ENCODE data around the gene AKAP8. TPM values are rescaled to one million over a fixed set of nuclear protein-coding genes. Genes with fewer than 3 reads are reported as not detected.

Gene AKAP8
- total and polyA plus RNA-seq, 9 of the 15 experiments (the other 6 are each of a cell fraction or from before 2014, with no cell fraction given): 3.4 to 56.5 (median 15.0) TPM

- TF ChIP-seq RFX7 (CRISPR knock-in tag; IDR thresholded peaks at IDR 0.05) (0 out of 2 replicates have a peak, but pooled peaks have one; percentile 17), KLF13 (tag; IDR thresholded peaks at IDR 0.05; ENCODE audit: borderline replicate concordance, low read depth) (0 out of 2 replicates have a peak, but pooled peaks have one; percentile 8), FOXA3 (CRISPR knock-in tag; conservative IDR thresholded peaks at IDR 0.05 in 1 of 2, IDR thresholded peaks at IDR 0.05 in 1 of 2) (no peak), ZNF184 (CRISPR knock-in tag; IDR thresholded peaks at IDR 0.05) (no peak), LEF1 (IDR thresholded peaks at IDR 0.05) (no peak), GMEB1 (CRISPR knock-in tag; IDR thresholded peaks at IDR 0.05) (no peak; the same call in 1 of the 2 replicates), HIVEP1 (CRISPR knock-in tag; IDR thresholded peaks at IDR 0.05) (no peak), SRSF1 (IDR thresholded peaks at IDR 0.05; ENCODE audit: low read depth, low read length) (0 out of 2 replicates have a peak, but pooled peaks have one; percentile 54), GABPB2 (CRISPR knock-in tag; conservative IDR thresholded peaks at IDR 0.05) (no peak), NONO (IDR thresholded peaks at IDR 0.05; ENCODE audit: low read depth in 2 of 2, low read length in 1 of 2) (0 out of 4 replicates have a peak, but pooled peaks of 1 of the 2 experiments have one; percentile 22), SIN3B (IDR thresholded peaks at IDR 0.05; ENCODE audit: low read depth) (0 out of 2 replicates have a peak, but pooled peaks have one; percentile 61), NUFIP1 (IDR thresholded peaks at IDR 0.05; ENCODE audit: partially characterized antibody) (no peak), ELF4 (CRISPR knock-in tag; IDR thresholded peaks at IDR 0.05) (0 out of 2 replicates have a peak, but pooled peaks have one; percentile 13), NCOR1 (IDR thresholded peaks at IDR 0.05) (no peak), HMG20A (CRISPR knock-in tag; conservative IDR thresholded peaks at IDR 0.05) (no peak), EGR1 (conservative IDR thresholded peaks at IDR 0.05) (peak; percentile 89), CCAR2 (IDR thresholded peaks at IDR 0.05; ENCODE audit: low read depth, low read length) (no peak), ZKSCAN3 (CRISPR knock-in tag; IDR thresholded peaks at IDR 0.05) (no peak), ZBTB26 (CRISPR knock-in tag; IDR thresholded peaks at IDR 0.05) (peak; percentile 19; the same call in 1 of the 2 replicates), CBX1 (IDR thresholded peaks at IDR 0.05; ENCODE audit: low read depth) (peak; percentile 25; the same call in 1 of the 2 replicates), ZNF445 (CRISPR knock-in tag; IDR thresholded peaks at IDR 0.05; ENCODE audit: low read depth) (no peak), ZMIZ1 (IDR thresholded peaks at IDR 0.05; ENCODE audit: low read depth in 2 of 2, low read length in 2 of 2) (no peak; a peak in 1 of 4 replicates), TAF7 (tag; IDR thresholded peaks at IDR 0.05) (peak; percentile 89)
These were observed 39.2 kb upstream of the AKAP8 start, which contains the start of gene AKAP8L (continued) for GRCh38 chr19:15418579-15419412.
